CD4-positive, alpha-beta T cell treated with Interleukin-2 at 100 ng/mL for 4 hours (primary cell): ENCODE data around the gene CHD9NB.

Experiments used
- DNase-seq: peaks from one replicate; pipeline ENCODE4 v3.0.0-alpha.2; 2020; ENCODE audit warnings: low spot score

Gene CHD9NB

DNA sequence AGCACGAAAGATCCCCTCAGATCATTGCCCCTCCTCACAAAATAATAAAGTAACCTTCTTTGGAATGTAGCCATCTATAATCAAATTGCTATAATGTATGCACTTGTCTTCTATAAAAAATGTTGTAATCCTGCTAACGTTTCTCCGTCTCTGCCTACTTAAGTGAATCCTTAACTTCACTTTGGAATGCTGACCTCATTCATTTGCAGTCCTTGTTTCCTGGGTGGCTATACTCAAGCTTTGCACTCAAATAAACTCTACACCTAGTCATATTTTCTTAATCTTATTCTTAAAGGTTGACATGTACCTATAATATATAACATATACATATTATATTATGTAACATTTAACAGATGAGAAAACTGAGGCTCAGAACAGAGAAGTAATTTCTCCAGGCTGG is 22.7 kb downstream of the CHD9NB start:
- DNase-seq, result no peak

DNA sequence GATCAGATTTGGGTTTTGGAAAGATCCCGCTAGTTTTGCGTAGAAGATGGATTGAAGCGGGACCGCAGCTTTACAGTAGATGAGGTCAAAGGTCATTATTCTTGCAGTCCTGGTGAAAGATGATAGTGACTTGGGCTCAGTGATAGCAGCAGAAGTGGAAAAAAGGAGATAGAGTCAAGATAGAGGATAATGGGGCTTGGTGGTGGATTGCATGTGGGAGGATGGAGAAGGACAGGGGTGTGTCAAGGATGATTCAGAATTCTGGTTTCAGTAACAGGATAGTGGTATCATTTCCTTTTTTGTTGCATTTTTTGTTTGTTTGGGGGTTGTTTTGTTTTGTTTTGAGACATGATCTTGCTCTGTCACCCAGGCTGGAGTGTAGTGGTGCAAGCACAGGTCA is 28.7 kb downstream of the CHD9NB start:
- DNase-seq, result no peak

DNA sequence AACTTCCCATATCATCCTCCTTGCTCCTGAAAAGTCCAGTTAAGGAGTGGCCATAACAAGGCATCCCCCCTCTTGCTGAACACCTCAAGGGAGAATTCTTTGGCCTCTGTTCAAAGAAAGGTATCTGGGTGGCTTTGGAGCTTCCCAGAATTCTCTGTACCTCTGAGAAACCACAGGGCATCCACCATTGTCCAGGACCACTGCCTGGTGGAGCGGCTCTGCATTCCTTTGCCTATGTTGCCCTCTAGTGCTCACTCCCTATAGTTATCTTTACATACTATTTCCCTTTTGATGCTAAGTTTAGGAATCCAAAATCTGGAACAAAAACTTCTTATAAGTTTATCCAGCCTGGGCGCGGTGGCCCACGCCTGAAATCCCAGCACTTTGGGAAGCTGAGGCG is 30.3 kb downstream of the CHD9NB start:
- DNase-seq, result no peak

DNA sequence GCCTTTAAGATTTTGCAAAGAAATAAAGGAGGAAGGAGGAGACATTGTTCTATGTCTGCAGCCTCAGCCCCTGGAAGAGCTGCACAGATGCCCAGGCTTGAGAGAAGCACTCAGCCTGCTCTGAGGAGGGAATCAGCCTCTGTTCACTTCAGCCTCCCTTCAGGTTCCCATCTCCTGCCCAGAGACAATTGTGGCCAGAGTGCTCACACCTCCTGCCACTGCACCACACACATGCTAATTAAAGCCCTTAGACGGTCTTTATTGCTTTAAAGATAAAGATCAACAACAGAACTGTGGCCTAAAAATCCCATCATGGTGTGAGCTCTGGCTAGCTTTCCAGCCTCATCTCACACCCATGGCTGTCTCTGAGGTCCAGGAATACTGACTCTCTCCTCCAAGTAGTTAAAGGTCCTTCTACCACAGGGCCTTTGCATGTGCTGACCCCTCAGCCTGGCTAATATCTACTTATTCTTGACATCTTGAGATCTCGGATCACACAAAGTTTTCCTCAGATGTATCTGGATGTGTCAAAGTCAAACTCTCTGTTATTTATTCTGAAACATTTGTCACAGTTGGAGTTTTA is 33.8 kb downstream of the CHD9NB start:
- no peak for DNase-seq

DNA sequence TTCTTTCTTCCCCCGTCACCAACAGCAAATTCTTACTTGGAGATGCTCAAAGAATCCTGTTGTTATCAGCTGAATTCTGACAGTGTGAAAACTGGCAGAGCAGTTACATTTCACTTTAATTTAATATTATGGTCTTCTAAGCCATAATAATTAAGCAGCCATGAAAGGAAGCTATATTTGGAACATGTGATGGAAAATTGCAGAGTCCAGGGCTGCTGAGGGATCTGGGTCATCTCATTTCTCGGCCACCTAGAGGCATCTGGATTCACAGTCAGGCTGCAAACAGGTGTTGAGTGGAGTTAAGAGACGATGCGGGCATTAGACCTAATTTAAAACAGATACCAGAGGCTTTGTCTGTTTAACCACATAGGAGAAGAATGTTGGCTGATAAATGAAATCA is 38.4 kb downstream of the CHD9NB start:
- DNase-seq, result no peak

DNA sequence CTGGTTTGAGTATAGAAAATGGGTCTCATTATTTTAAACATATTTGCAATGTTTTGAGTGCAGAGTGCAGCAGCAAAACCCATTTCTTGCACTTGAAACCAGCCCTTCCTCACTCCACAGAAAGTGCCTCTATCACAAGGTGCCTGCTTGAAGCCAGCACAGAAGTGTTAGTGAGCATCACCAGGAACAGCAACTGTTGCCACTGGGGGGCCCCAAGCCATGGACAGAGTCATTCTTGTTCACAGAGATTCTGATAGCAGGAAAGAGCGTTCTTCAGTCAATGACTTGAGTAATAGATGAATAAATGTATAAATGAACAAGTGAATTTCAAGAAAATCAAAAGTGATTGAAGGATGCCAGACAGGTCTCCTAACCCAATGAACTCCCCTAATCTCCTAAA is 45.6 kb downstream of the CHD9NB start:
- no peak for DNase-seq

DNA sequence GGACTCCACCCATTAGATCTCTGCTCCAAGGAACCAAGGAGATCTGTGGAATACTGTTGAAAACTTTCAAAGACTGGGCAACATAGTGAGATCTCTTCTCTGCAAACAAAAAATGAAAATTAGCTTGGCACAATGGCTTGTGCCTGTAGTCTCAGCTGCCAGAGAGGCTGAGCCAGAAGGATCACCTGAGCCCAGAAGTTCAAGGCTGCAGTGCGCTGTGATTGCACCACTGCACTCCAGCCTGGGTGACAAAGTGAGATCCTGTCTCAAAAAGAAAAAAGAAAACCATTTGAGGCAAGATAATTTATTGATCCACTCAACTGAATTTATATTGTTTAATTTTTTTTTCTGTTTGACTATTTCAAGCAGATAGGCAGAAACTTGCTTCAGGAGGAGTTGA is 54.8 kb downstream of the CHD9NB start:
- no peak for DNase-seq

DNA sequence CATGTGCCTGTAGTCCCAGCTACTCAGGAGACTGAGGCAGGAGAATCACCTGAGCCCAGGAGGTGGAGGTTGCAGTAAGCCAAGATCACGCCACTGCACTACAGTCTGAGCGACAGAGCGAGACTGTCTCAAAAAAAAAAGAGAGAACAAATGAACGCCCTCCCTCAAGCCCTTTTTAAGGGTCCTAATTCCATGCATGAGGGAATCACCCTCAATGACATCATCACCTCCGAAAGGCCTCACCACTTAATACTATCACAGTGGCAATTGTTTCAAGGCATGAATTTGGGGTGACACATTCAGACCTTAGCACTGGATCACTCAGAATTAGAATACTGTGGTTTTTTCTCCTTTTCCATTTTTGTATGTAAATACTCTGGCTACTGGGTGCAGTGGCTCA is 57.8 kb downstream of the CHD9NB start:
- DNase-seq, result no peak

DNA sequence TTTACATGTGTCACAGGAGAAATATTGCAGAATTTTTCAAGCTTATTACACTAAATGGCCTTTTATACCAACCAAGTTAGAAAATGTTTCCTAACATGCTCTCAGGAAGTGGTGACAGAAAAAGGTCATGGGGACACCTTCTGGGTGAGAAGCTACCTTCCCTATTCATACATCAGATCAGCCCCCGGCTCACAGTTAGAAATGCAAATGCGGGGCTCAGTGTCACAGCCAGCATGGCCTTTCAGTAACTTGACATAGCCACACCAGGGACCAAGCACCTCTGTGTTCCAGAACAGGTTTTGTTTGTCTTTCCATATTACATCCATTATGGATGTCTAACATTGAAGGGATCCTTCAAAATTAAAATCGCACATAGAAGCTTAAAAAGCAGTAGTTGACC is 59.5 kb downstream of the CHD9NB start:
- DNase-seq, result no peak

DNA sequence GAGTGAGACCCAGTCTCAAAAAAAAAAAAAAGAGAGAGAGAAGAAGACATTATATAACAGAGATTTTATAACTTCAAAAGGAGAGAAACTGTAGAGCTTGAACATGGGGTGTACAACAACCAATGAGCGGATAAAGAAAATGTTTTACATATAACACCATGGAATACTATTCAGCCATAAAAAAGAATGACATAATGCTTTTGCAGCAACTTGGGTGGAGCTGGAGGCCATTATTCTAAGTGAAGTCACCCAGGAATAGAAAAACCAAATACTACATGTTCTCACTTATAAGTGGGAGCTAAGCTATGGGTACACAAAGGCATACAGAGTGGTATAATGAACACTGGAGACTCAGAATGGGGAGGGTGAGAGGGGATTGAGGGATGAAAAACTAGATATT is 61.1 kb downstream of the CHD9NB start:
- no peak for DNase-seq
